HCT116 (cell line): ENCODE data around the gene GCSAM. TPM values are rescaled to one million over a fixed set of nuclear protein-coding genes. Genes with fewer than 3 reads are reported as not detected.

ENCODE experiments used
- ATAC-seq: fragments of 200-7000 bp; cut with Tn5 transposase; 2 replicates; pipeline ENCODE4 v1.9.1; 2020; ENCODE audit warnings: mild to moderate bottlenecking, moderate library complexity
- BruUV-seq: library from RNA; stranded (reverse); fragments of 400-500 nt; replicated peaks from 2 replicates; lab custom pipeline; 2021; lab: Mats Ljungman, UMichigan
- CTCF ChIA-PET: fragments of 300-600 bp; sonication (Branson Sonifier 250); formaldehyde crosslinking; loops from one replicate; lab custom pipeline; 2021; ENCODE audit warnings: antibody characterized with exemption; lab: Charles Lee
- POLR2A ChIA-PET: fragments of 300-600, 350-600 bp; sonication (Branson Sonifier 250); formaldehyde crosslinking; loops from one replicate; lab custom pipeline; 2021; ENCODE audit warnings: antibody characterized with exemption; lab: Charles Lee
- RAD21 ChIA-PET, 2 experiments: fragments of 300-600 bp; sonication (Branson Sonifier 250); formaldehyde crosslinking; loops; one replicate each; lab custom pipeline; 2023; ENCODE audit warnings: low total read pairs in 2 of 2; ENCODE audit not compliant: uncharacterized antibody in 2 of 2, unreplicated experiment in 2 of 2, low non-redundant PET in 1 of 2; lab: Charles Lee
- DNase-seq: peaks from one replicate; pipeline ENCODE4 v3.0.0-alpha.2; 2010; ENCODE audit warnings: low read depth, low spot score
- H2AFZ ChIP-seq: fragments of 200-600 bp; shearing (Covaris generic), sonication (generic); 2 replicates; pipeline ENCODE4 v1.6.1; 2017; ENCODE audit warnings: low read depth, mixed run types, mixed read lengths, antibody characterized with exemption, low read length; ENCODE audit not compliant: poor library complexity, severe bottlenecking
- H3K27ac ChIP-seq: 2 replicates; pipeline ENCODE4 v1.5.1; 2012; ENCODE audit warnings: low read depth, low read length
- H3K27me3 ChIP-seq: fragments of 200-600 bp; sonication (generic); 2 replicates; pipeline ENCODE4 v1.6.1; 2016; ENCODE audit warnings: mixed run types, low read length, mixed read lengths; ENCODE audit not compliant: insufficient read depth
- H3K36me3 ChIP-seq, 2 experiments: fragments of 200-500 bp in 1 of 2; fragments of 200-600 bp in 1 of 2; sonication (Bioruptor generic) in 1 of 2; sonication (generic) in 1 of 2; 2 replicates each; pipeline versions ENCODE4 v1.5.1 to v1.6.1; 2014 to 2016; ENCODE audit warnings: low read length in 2 of 2, inconsistent platforms in 1 of 2, mixed read lengths in 1 of 2, mixed run types in 1 of 2; ENCODE audit not compliant: insufficient read depth in 2 of 2, control insufficient read depth in 1 of 2
- H3K4me1 ChIP-seq, 2 experiments: fragments of 200-600 bp in 1 of 2; sonication (generic) in 1 of 2; 2 replicates each; pipeline versions ENCODE4 v1.5.1 to v1.6.1; 2012 to 2017; ENCODE audit warnings: low read length in 2 of 2, inconsistent platforms in 1 of 2, mild to moderate bottlenecking in 1 of 2, mixed read lengths in 1 of 2, mixed run types in 1 of 2, moderate library complexity in 1 of 2; ENCODE audit not compliant: insufficient read depth in 2 of 2, control insufficient read depth in 1 of 2
- H3K4me2 ChIP-seq: fragments of 200-600 bp; sonication (generic); 2 replicates; pipeline ENCODE4 v1.6.1; 2017; ENCODE audit warnings: mixed run types, low read length, mixed read lengths
- H3K4me3 ChIP-seq, 2 experiments: fragments of 200-600 bp in 1 of 2; sonication (generic) in 1 of 2; replicated peaks in 1 of 2; 2 replicates each; pipeline ENCODE4 v1.5.1; 2011 to 2016; ENCODE audit warnings: low read length in 2 of 2, control low read depth in 1 of 2, low read depth in 1 of 2, mild to moderate bottlenecking in 1 of 2, mixed read lengths in 1 of 2, mixed run types in 1 of 2
- H3K79me2 ChIP-seq: fragments of 200-600 bp; sonication (generic); 2 replicates; pipeline ENCODE4 v1.6.1; 2017; ENCODE audit warnings: mild to moderate bottlenecking, mixed run types, low read length, moderate library complexity, mixed read lengths; ENCODE audit not compliant: insufficient read depth
- H3K9ac ChIP-seq: fragments of 200-600 bp; sonication (generic); 2 replicates; pipeline ENCODE4 v1.6.1; 2016; ENCODE audit warnings: low read length, mixed read lengths
- H3K9me2 ChIP-seq: fragments of 200-600 bp; sonication (generic), shearing (Covaris generic); 2 replicates; pipeline ENCODE4 v1.6.1; 2017; ENCODE audit warnings: mixed run types, mild to moderate bottlenecking, moderate library complexity; ENCODE audit not compliant: insufficient read depth
- H3K9me3 ChIP-seq, 2 experiments: fragments of 200-500 bp in 1 of 2; fragments of 200-600 bp in 1 of 2; sonication (Bioruptor generic) in 1 of 2; sonication (generic) in 1 of 2; 2 replicates each; pipeline ENCODE4 v1.6.1; 2014 to 2017; ENCODE audit warnings: low read length in 2 of 2, mixed read lengths in 2 of 2, inconsistent platforms in 1 of 2, low read depth in 1 of 2, mild to moderate bottlenecking in 1 of 2, mixed run types in 1 of 2, moderate library complexity in 1 of 2; ENCODE audit not compliant: control insufficient read depth in 1 of 2, insufficient read depth in 1 of 2
- H4K20me1 ChIP-seq: fragments of 200-600 bp; sonication (generic), shearing (Covaris generic); 2 replicates; pipeline ENCODE4 v1.6.1; 2017; ENCODE audit warnings: mixed run types, mild to moderate bottlenecking, moderate library complexity; ENCODE audit not compliant: insufficient read depth
- ATF3 ChIP-seq: IDR thresholded peaks from 2 replicates; pipeline ENCODE4 v1.6.1; 2012
- CBX3 ChIP-seq: IDR thresholded peaks from 2 replicates; pipeline ENCODE4 v1.6.1; 2012; ENCODE audit warnings: low read depth
- CEBPB ChIP-seq: IDR thresholded peaks from 2 replicates; pipeline ENCODE4 v1.6.1; 2012; ENCODE audit warnings: low read depth
- CTCF ChIP-seq, 3 experiments: fragments of 200-600 bp in 1 of 3; sonication (generic) in 1 of 3; IDR thresholded peaks in 2 of 3; conservative IDR thresholded peaks in 1 of 3; 2 replicates each; pipeline ENCODE4 v1.5.1; 2012 to 2017; ENCODE audit warnings: low read depth in 2 of 3, low read length in 2 of 3, antibody characterized with exemption in 1 of 3, borderline replicate concordance in 1 of 3, control low read depth in 1 of 3, mild to moderate bottlenecking in 1 of 3, mixed read lengths in 1 of 3, mixed run types in 1 of 3, moderate library complexity in 1 of 3; ENCODE audit not compliant: insufficient read depth in 1 of 3
- ELF1 ChIP-seq: IDR thresholded peaks from 2 replicates; pipeline ENCODE4 v1.6.1; 2012; ENCODE audit warnings: low read depth, borderline replicate concordance
- EZH2 ChIP-seq: fragments of 200-600 bp; sonication (generic); IDR thresholded peaks from 2 replicates; pipeline ENCODE4 v1.6.1; 2017; ENCODE audit warnings: antibody characterized with exemption, mixed run types
- EZH2phosphoT487 ChIP-seq: fragments of 200-600 bp; IDR thresholded peaks from 2 replicates; pipeline ENCODE4 v1.6.1; 2018; ENCODE audit warnings: antibody characterized with exemption, borderline replicate concordance
- FOSL1 ChIP-seq: IDR thresholded peaks from 2 replicates; pipeline ENCODE4 v1.6.1; 2012; ENCODE audit warnings: low read depth
- POLR2A ChIP-seq: IDR thresholded peaks from 2 replicates; pipeline ENCODE4 v1.7.0; 2011; ENCODE audit warnings: borderline replicate concordance; ENCODE audit not compliant: insufficient read depth, insufficient read length; ENCODE audit errors: extremely low read depth
- POLR2AphosphoS5 ChIP-seq: IDR thresholded peaks from 2 replicates; pipeline ENCODE4 v1.6.1; 2011; ENCODE audit warnings: mild to moderate bottlenecking, low read depth, low read length, moderate library complexity
- SP1 ChIP-seq: IDR thresholded peaks from 2 replicates; pipeline ENCODE4 v1.6.1; 2012; ENCODE audit warnings: low read depth
- SRF ChIP-seq: IDR thresholded peaks from 2 replicates; pipeline ENCODE4 v1.6.1; 2012; ENCODE audit warnings: low read depth
- TCF7L2 ChIP-seq: IDR thresholded peaks from 2 replicates; pipeline ENCODE4 v1.7.0; 2011; ENCODE audit warnings: borderline replicate concordance, inconsistent platforms; ENCODE audit not compliant: insufficient read depth, insufficient read length; ENCODE audit errors: extremely low read depth
- ZNF274 ChIP-seq: fragments of 200-500 bp; sonication (Bioruptor generic); IDR thresholded peaks from 2 replicates; pipeline ENCODE4 v1.6.1; 2014; ENCODE audit warnings: mild to moderate bottlenecking, low read depth, low read length, inconsistent platforms
- intact Hi-C: fragments of 100-400 bp; cut with micrococcal nuclease; formaldehyde crosslinking; loops from 2 replicates; pipeline ENCODE4 v1.10.0; 2022
- total RNA-seq: library from RNA; stranded (reverse); gene quantifications from one replicate; pipeline ENCODE4 v1.2.1, GENCODE V29; 2021; ENCODE audit not compliant: unreplicated experiment
- TF ChIP-seq, protein P1 (sequence below): IDR thresholded peaks from 2 replicates; pipeline ENCODE4 v1.6.1; 2012
- TF ChIP-seq, protein P2 (sequence below): IDR thresholded peaks from 2 replicates; pipeline ENCODE4 v1.6.1; 2012; ENCODE audit warnings: low read depth

The GCSAM gene
- total RNA-seq, 1 experiment from 2014 or later, result not detected

- TF ChIP-seq ATF3, result no peak
These were observed 34.7 kb upstream of the GCSAM start (continued) for GRCh38 chr3:112167758-112168157.

DNA sequence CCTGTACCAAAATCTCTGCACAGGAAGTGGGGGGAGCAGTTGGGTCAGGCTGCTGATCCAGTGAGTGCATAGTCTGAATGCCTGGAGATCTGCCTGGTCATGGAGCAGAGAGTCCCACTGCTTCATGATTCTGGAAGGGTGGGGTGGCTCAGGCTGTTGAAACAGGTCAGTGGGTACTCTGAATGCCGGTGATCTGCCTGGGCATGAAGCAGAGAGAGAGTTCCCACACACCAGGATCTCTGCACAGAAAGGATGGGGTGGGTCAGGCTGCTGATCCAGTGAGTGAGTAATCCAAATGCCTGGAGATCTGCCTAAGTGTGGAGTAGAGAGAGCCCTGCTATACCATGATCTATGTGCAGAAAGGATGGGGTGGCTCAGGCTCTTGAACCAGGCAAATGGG, 16.1 kb upstream of the GCSAM start:
- Histone ChIP-seq H3K79me2 (no peaks in the 10 kb centered on the region), H3K9me2 (no peaks in the 10 kb centered on the region), H2AFZ (no peak overlapping the region), H3K4me1 (no peaks in the 10 kb centered on the region), H4K20me1 (no peaks in the 10 kb centered on the region), H3K4me3 (no peak overlapping the region), H3K9ac (no peak overlapping the region), H3K36me3 (no peaks in the 10 kb centered on the region), H3K9me3 (peaks cover 0 to 11% of the 10 kb centered on the region in 2 experiments; a peak in 3 of 4 replicates), H3K4me2 (no peak overlapping the region), H3K27ac (no peak overlapping the region), H3K27me3 (no peaks in the 10 kb centered on the region)
- RAD21 ChIA-PET, result no interaction called here
- CTCF ChIA-PET, result no interaction called here
- DNase-seq (no peak), ATAC-seq (no peak)
- intact Hi-C loops, result no loop called here
- no peak for TF ChIP-seq SRF
- no peak for TF ChIP-seq EZH2
- TF ChIP-seq CEBPB, result no peak
- no peak for TF ChIP-seq TCF7L2
- TF ChIP-seq FOSL1, result no peak
- TF ChIP-seq EZH2phosphoT487, result no peak
- no peak for TF ChIP-seq POLR2AphosphoS5
- no peak for TF ChIP-seq ATF3
- no peak for TF ChIP-seq SP1
- TF ChIP-seq, protein P1, sequence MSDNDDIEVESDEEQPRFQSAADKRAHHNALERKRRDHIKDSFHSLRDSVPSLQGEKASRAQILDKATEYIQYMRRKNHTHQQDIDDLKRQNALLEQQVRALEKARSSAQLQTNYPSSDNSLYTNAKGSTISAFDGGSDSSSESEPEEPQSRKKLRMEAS, result no peak
- TF ChIP-seq CTCF (IDR thresholded peaks at IDR 0.05 in 2 of 3, conservative IDR thresholded peaks at IDR 0.05 in 1 of 3; ENCODE audit: borderline replicate concordance in 1 of 3, insufficient read depth in 1 of 3, low read depth in 2 of 3, low read length in 2 of 3), result no peak
- TF ChIP-seq ELF1, result no peak
- TF ChIP-seq ZNF274, result no peak
- TF ChIP-seq CBX3, result no peak
- no peak for TF ChIP-seq POLR2A
- TF ChIP-seq, protein P2, sequence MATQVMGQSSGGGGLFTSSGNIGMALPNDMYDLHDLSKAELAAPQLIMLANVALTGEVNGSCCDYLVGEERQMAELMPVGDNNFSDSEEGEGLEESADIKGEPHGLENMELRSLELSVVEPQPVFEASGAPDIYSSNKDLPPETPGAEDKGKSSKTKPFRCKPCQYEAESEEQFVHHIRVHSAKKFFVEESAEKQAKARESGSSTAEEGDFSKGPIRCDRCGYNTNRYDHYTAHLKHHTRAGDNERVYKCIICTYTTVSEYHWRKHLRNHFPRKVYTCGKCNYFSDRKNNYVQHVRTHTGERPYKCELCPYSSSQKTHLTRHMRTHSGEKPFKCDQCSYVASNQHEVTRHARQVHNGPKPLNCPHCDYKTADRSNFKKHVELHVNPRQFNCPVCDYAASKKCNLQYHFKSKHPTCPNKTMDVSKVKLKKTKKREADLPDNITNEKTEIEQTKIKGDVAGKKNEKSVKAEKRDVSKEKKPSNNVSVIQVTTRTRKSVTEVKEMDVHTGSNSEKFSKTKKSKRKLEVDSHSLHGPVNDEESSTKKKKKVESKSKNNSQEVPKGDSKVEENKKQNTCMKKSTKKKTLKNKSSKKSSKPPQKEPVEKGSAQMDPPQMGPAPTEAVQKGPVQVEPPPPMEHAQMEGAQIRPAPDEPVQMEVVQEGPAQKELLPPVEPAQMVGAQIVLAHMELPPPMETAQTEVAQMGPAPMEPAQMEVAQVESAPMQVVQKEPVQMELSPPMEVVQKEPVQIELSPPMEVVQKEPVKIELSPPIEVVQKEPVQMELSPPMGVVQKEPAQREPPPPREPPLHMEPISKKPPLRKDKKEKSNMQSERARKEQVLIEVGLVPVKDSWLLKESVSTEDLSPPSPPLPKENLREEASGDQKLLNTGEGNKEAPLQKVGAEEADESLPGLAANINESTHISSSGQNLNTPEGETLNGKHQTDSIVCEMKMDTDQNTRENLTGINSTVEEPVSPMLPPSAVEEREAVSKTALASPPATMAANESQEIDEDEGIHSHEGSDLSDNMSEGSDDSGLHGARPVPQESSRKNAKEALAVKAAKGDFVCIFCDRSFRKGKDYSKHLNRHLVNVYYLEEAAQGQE, result no peak
- POLR2A ChIA-PET, result no interaction called here
- BruUV-seq, result no TSS peak
